ENCODE measurements around the gene IGF2BP2.
A peak's percentile ranks its signal among the peaks of the same experiment; 100 is the strongest.

Gene IGF2BP2

DNA sequence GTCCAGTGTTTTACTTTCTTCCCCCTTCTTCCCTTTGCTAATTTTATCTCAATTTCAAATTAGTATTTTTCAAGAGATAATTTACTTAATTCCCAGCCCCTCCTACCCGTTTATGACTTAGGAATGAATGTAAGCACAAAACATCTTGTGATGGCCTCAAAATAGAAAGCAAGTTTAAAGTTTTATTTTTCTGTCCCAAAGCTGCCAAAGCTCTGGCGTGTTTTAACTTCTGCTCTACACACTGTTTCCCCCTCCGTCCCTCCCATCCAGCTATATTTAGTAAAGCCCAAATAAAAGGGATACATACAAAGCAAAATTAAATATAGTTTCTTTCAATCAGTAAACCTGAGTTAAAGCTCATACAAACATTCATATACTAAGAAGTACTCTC, 59.9 kb downstream of the IGF2BP2 start:
- ATAC-seq: no peak
- TF ChIP-seq RARB (CRISPR knock-in tag; IDR thresholded peaks at IDR 0.05) (no peak), ARNTL (CRISPR knock-in tag; IDR thresholded peaks at IDR 0.05; ENCODE audit: borderline replicate concordance, low read depth) (no peak), ZFP30 (CRISPR knock-in tag; IDR thresholded peaks at IDR 0.05) (no peak), PPARA (CRISPR knock-in tag; IDR thresholded peaks at IDR 0.05; ENCODE audit: borderline replicate concordance) (no peak)

DNA sequence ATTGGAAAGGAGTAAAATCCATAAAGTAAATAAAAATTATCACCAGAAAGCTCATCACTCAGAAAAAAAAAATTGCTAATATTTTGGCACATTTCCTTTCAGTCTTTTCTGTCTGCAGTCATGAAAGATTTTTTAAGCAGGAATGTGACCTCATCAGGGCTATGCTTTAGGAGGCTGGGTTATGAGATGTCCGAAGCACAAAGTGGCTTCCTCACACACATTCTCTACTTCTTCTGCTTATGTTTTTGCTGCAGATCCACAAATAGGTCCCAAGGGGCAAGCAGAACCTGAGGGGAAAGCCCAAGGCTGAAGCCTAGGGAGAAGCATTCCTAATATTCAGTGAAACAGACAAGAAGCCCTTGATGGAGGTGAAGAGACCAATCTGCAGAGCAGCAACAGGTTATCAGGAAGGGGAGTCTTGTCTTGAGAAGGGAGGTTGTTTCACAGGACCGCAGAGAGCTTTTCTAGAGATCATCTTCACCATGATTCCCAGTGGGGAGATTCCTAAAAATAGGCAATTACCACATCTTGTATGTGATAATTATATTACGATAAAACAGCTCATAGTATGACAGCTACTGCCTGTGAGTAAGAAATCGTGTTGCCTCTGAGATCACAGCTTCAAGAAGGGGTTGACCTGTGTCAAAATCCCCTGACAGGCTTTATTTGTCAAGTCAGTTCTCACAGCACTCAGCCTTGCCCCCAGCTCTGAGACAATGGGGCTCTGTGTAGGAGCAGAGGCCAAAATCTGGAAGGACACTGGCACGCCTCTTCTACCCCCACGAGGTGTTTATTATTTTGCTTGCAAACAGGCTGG, 60.5 kb downstream of the IGF2BP2 start:
- TF ChIP-seq ZFP30 (CRISPR knock-in tag; IDR thresholded peaks at IDR 0.05): no peak
- no peak for TF ChIP-seq BACH2 (CRISPR knock-in tag; IDR thresholded peaks at IDR 0.05; ENCODE audit: borderline replicate concordance)
- no peak for TF ChIP-seq GLIS3 (CRISPR knock-in tag; IDR thresholded peaks at IDR 0.05)
- no peak for TF ChIP-seq ESRRG (CRISPR knock-in tag; IDR thresholded peaks at IDR 0.05)
- TF ChIP-seq, protein P1, sequence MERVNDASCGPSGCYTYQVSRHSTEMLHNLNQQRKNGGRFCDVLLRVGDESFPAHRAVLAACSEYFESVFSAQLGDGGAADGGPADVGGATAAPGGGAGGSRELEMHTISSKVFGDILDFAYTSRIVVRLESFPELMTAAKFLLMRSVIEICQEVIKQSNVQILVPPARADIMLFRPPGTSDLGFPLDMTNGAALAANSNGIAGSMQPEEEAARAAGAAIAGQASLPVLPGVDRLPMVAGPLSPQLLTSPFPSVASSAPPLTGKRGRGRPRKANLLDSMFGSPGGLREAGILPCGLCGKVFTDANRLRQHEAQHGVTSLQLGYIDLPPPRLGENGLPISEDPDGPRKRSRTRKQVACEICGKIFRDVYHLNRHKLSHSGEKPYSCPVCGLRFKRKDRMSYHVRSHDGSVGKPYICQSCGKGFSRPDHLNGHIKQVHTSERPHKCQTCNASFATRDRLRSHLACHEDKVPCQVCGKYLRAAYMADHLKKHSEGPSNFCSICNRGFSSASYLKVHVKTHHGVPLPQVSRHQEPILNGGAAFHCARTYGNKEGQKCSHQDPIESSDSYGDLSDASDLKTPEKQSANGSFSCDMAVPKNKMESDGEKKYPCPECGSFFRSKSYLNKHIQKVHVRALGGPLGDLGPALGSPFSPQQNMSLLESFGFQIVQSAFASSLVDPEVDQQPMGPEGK (CRISPR knock-in tag; IDR thresholded peaks at IDR 0.05; ENCODE audit: borderline replicate concordance): no peak
- no peak for TF ChIP-seq TOX (CRISPR knock-in tag; IDR thresholded peaks at IDR 0.05; ENCODE audit: borderline replicate concordance)
- no peak for TF ChIP-seq ISL1 (CRISPR knock-in tag; IDR thresholded peaks at IDR 0.05)
- no peak for TF ChIP-seq ZFP3 (CRISPR knock-in tag; IDR thresholded peaks at IDR 0.05)
- TF ChIP-seq ZNF565 (CRISPR knock-in tag; conservative IDR thresholded peaks at IDR 0.05; ENCODE audit: low read depth): no peak
- peak; percentile 40 for ATAC-seq

DNA sequence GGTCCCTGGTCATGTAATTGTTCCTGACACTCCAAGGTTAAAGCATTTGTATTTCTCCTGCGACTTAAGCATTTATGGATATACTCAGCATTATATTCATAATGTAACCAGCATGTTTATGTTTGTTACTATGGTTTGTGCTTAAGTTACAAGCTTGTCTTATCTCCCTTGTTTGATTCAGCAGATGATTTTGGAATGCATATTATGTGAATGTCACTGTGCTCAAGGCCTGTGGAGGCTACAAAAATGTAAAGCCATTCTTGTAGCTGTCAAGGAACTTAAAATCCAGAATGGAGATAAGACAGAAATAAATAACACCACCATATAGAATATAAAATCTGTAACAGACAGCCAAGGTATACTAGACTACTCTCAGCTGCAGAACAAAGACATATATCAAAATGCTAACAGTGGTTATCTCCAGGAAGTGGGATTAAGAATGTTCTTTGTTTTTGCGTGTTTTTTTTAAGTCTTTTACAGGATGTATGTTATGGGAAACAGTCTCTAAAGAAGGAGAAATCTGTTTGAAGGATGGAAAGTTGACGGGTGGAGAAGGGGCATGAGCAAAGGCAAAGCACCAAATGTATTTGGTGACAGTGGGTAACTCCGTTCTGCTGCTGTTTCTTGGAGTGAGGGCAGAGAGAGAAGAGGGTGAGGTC, 61.4 kb downstream of the IGF2BP2 start:
- TF ChIP-seq ZNF8 (CRISPR knock-in tag; IDR thresholded peaks at IDR 0.05): no peak
- no peak for TF ChIP-seq ARNTL (CRISPR knock-in tag; IDR thresholded peaks at IDR 0.05; ENCODE audit: borderline replicate concordance, low read depth)
- no peak for TF ChIP-seq ZNF70 (CRISPR knock-in tag; IDR thresholded peaks at IDR 0.05)
- TF ChIP-seq TCF4 (CRISPR knock-in tag; IDR thresholded peaks at IDR 0.05; ENCODE audit: borderline replicate concordance): no peak
- TF ChIP-seq, protein P2, sequence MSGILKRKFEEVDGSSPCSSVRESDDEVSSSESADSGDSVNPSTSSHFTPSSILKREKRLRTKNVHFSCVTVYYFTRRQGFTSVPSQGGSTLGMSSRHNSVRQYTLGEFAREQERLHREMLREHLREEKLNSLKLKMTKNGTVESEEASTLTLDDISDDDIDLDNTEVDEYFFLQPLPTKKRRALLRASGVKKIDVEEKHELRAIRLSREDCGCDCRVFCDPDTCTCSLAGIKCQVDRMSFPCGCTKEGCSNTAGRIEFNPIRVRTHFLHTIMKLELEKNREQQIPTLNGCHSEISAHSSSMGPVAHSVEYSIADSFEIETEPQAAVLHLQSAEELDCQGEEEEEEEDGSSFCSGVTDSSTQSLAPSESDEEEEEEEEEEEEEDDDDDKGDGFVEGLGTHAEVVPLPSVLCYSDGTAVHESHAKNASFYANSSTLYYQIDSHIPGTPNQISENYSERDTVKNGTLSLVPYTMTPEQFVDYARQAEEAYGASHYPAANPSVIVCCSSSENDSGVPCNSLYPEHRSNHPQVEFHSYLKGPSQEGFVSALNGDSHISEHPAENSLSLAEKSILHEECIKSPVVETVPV (CRISPR knock-in tag; IDR thresholded peaks at IDR 0.05): no peak
- TF ChIP-seq, protein P3, sequence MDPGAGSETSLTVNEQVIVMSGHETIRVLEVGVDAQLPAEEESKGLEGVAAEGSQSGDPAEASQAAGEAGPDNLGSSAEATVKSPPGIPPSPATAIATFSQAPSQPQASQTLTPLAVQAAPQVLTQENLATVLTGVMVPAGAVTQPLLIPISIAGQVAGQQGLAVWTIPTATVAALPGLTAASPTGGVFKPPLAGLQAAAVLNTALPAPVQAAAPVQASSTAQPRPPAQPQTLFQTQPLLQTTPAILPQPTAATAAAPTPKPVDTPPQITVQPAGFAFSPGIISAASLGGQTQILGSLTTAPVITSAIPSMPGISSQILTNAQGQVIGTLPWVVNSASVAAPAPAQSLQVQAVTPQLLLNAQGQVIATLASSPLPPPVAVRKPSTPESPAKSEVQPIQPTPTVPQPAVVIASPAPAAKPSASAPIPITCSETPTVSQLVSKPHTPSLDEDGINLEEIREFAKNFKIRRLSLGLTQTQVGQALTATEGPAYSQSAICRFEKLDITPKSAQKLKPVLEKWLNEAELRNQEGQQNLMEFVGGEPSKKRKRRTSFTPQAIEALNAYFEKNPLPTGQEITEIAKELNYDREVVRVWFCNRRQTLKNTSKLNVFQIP (CRISPR knock-in tag; IDR thresholded peaks at IDR 0.05; ENCODE audit: borderline replicate concordance, low read depth): no peak
- TF ChIP-seq, protein P4, sequence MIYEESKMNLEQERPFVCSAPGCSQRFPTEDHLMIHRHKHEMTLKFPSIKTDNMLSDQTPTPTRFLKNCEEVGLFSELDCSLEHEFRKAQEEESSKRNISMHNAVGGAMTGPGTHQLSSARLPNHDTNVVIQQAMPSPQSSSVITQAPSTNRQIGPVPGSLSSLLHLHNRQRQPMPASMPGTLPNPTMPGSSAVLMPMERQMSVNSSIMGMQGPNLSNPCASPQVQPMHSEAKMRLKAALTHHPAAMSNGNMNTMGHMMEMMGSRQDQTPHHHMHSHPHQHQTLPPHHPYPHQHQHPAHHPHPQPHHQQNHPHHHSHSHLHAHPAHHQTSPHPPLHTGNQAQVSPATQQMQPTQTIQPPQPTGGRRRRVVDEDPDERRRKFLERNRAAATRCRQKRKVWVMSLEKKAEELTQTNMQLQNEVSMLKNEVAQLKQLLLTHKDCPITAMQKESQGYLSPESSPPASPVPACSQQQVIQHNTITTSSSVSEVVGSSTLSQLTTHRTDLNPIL (CRISPR knock-in tag; IDR thresholded peaks at IDR 0.05; ENCODE audit: low read depth): no peak
- TF ChIP-seq ISL1 (CRISPR knock-in tag; IDR thresholded peaks at IDR 0.05): no peak
- no peak for TF ChIP-seq CSDC2 (CRISPR knock-in tag; IDR thresholded peaks at IDR 0.05)
- no peak for TF ChIP-seq RARB (CRISPR knock-in tag; IDR thresholded peaks at IDR 0.05)
- TF ChIP-seq TOX (CRISPR knock-in tag; IDR thresholded peaks at IDR 0.05; ENCODE audit: borderline replicate concordance): no peak
- TF ChIP-seq ZFP30 (CRISPR knock-in tag; IDR thresholded peaks at IDR 0.05): no peak
- no peak for TF ChIP-seq ESRRG (CRISPR knock-in tag; IDR thresholded peaks at IDR 0.05)
- no peak for TF ChIP-seq PPARA (CRISPR knock-in tag; IDR thresholded peaks at IDR 0.05; ENCODE audit: borderline replicate concordance)
- TF ChIP-seq, protein P1 (CRISPR knock-in tag; IDR thresholded peaks at IDR 0.05; ENCODE audit: borderline replicate concordance): no peak
- no peak for TF ChIP-seq OSR1 (CRISPR knock-in tag; IDR thresholded peaks at IDR 0.05)
- peak; percentile 36 for ATAC-seq

Data from SK-N-SH treated with all-trans-retinoic acid at 6 μM for 48 hours (cell line).